Measurements from ENCODE around the gene FTO. TPM values are rescaled to one million over a fixed set of nuclear protein-coding genes. Genes with fewer than 3 reads are reported as not detected.
A peak's percentile ranks its signal among the peaks of the same experiment; 100 is the strongest.
"Not testable (repeated sequence)": the region's sequence is repeated elsewhere in the genome, so short reads cannot be mapped to it uniquely, and the experiment has no call there.

The FTO gene
- total and polyA plus RNA-seq, 4 experiments from 2014 or later, result 61.5 to 126 (median 69.7) TPM

GRCh38 chr16:53890877-53891276 lies 186.9 kb downstream of the FTO start:
- H3K4me3 Mint-ChIP-seq; H3K27ac ChIP-seq (ENCODE audit: low read depth, low read length); H3K9me3 Mint-ChIP-seq; H3K27me3 ChIP-seq (ENCODE audit: insufficient read depth, low read length); H3K36me3 ChIP-seq (ENCODE audit: insufficient read depth, low read length); H3K4me3 ChIP-seq (ENCODE audit: low read length in 2 of 2); H3K9me3 ChIP-seq (ENCODE audit: control insufficient read depth in 1 of 2, low read length in 2 of 2); POLR2A ChIA-PET (ENCODE audit: partially characterized antibody); H3K4me1 ChIP-seq (ENCODE audit: insufficient read depth, low read length); H3K27me3 Mint-ChIP-seq; DNase-seq: not testable (repeated sequence)
- CTCF ChIA-PET (ENCODE audit: partially characterized antibody), result interaction anchor here (0.7 to 1.3 kb wide), 5 partner anchors 9 to 237 kb away, joined by 3 to 4 read pairs (median 3); no protein-coding TSS in a partner anchor
- intact Hi-C loops (cut with micrococcal nuclease), result loop anchor here (5.0 kb wide), 1 partner anchor 1951 kb away; no protein-coding TSS in a partner anchor
- Mint-ChIP-seq H3K27ac (peak overlapping the region in 1 of 7 donors; percentile 0), H3K4me1 (peaks cover 4 to 11% (median 5%) of the 10 kb centered on the region in 4 donors), H3K36me3 (peaks cover 24 to 32% of the 10 kb centered on the region in 2 donors)

GRCh38 chr16:53891409-53892139 lies 187.6 kb downstream of the FTO start:
- Mint-ChIP-seq H3K9me3 (peaks cover 0 to 2% (median 0%) of the 10 kb centered on the region in 8 donors), H3K27me3 (no peaks in the 10 kb centered on the region), H3K4me3 (peak overlapping the region in 2 of 8 donors; percentile 17 to 33), H3K27ac (peak overlapping the region; percentile 18 to 84 (median 46)), H3K4me1 (peaks cover 4 to 11% (median 5%) of the 10 kb centered on the region in 4 donors), H3K36me3 (peaks cover 17 to 25% of the 10 kb centered on the region in 2 donors)
- no peak for DNase-seq
- no peak overlapping the region for H3K4me3 ChIP-seq (ENCODE audit: low read length in 2 of 2)
- no peaks in the 10 kb centered on the region for H3K36me3 ChIP-seq (ENCODE audit: insufficient read depth, low read length)
- no peaks in the 10 kb centered on the region for H3K4me1 ChIP-seq (ENCODE audit: insufficient read depth, low read length)
- H3K27me3 ChIP-seq (ENCODE audit: insufficient read depth, low read length), result no peaks in the 10 kb centered on the region
- ChIA-PET POLR2A (ENCODE audit: partially characterized antibody) (no interaction called here), CTCF (ENCODE audit: partially characterized antibody) (interaction anchor here (0.7 to 1.3 kb wide), 7 partner anchors 8 to 342 kb away, joined by 3 to 4 read pairs (median 3); no protein-coding TSS in a partner anchor)
- intact Hi-C loops (cut with micrococcal nuclease), result loop anchor here (5.0 kb wide), 1 partner anchor 1951 kb away; no protein-coding TSS in a partner anchor
- H3K27ac ChIP-seq (ENCODE audit: low read depth, low read length), result no peak overlapping the region
- H3K9me3 ChIP-seq (ENCODE audit: control insufficient read depth in 1 of 2, low read length in 2 of 2), result no peaks in the 10 kb centered on the region

GRCh38 chr16:53892155-53892554 lies 188.2 kb downstream of the FTO start:
- peaks cover 4 to 11% (median 5%) of the 10 kb centered on the region in 4 donors for H3K4me1 Mint-ChIP-seq
- intact Hi-C loops (cut with micrococcal nuclease), result loop anchor here (5.0 kb wide), 1 partner anchor 1950 kb away; no protein-coding TSS in a partner anchor
- Histone ChIP-seq H3K4me1 (ENCODE audit: insufficient read depth, low read length) (no peaks in the 10 kb centered on the region), H3K36me3 (ENCODE audit: insufficient read depth, low read length) (no peaks in the 10 kb centered on the region), H3K27ac (ENCODE audit: low read depth, low read length) (no peak overlapping the region), H3K9me3 (ENCODE audit: control insufficient read depth in 1 of 2, low read length in 2 of 2) (no peaks in the 10 kb centered on the region), H3K27me3 (ENCODE audit: insufficient read depth, low read length) (no peaks in the 10 kb centered on the region), H3K4me3 (ENCODE audit: low read length in 2 of 2) (no peak overlapping the region)
- peaks cover 14 to 21% of the 10 kb centered on the region in 2 donors for H3K36me3 Mint-ChIP-seq
- H3K27ac Mint-ChIP-seq, result peak overlapping the region in 5 of 7 donors; percentile 18 to 84 (median 43)
- DNase-seq, result peak in 4 of 5 donors; percentile 38 to 51 (median 43)
- ChIA-PET POLR2A (ENCODE audit: partially characterized antibody) (no interaction called here), CTCF (ENCODE audit: partially characterized antibody) (interaction anchor here (1.0 to 1.3 kb wide), 5 partner anchors 11 to 1252 kb away, joined by 3 to 4 read pairs (median 3); no protein-coding TSS in a partner anchor)
- peak overlapping the region in 2 of 8 donors; percentile 17 to 33 for H3K4me3 Mint-ChIP-seq
- no peaks in the 10 kb centered on the region for H3K9me3 Mint-ChIP-seq
- H3K27me3 Mint-ChIP-seq, result no peaks in the 10 kb centered on the region

GRCh38 chr16:53893731-53894435 lies 189.9 kb downstream of the FTO start:
- CTCF ChIA-PET (ENCODE audit: partially characterized antibody), result no interaction called here
- Histone ChIP-seq H3K4me3 (ENCODE audit: low read length in 2 of 2) (no peak overlapping the region), H3K4me1 (ENCODE audit: insufficient read depth, low read length) (no peaks in the 10 kb centered on the region), H3K36me3 (ENCODE audit: insufficient read depth, low read length) (no peaks in the 10 kb centered on the region), H3K27me3 (ENCODE audit: insufficient read depth, low read length) (no peaks in the 10 kb centered on the region), H3K27ac (ENCODE audit: low read depth, low read length) (no peak overlapping the region), H3K9me3 (ENCODE audit: control insufficient read depth in 1 of 2, low read length in 2 of 2) (no peaks in the 10 kb centered on the region)
- intact Hi-C loops (cut with micrococcal nuclease), result loop anchor here (5.0 kb wide), 1 partner anchor 1948 kb away; no protein-coding TSS in a partner anchor
- no peaks in the 10 kb centered on the region for H3K27me3 Mint-ChIP-seq
- H3K4me3 Mint-ChIP-seq, result no peak overlapping the region
- H3K36me3 Mint-ChIP-seq, result peaks cover 13 to 16% of the 10 kb centered on the region in 2 donors
- peaks cover 4 to 11% (median 5%) of the 10 kb centered on the region in 4 donors for H3K4me1 Mint-ChIP-seq
- peak overlapping the region in 1 of 7 donors; percentile 43 for H3K27ac Mint-ChIP-seq
- no peaks in the 10 kb centered on the region for H3K9me3 Mint-ChIP-seq
- POLR2A ChIA-PET (ENCODE audit: partially characterized antibody), result no interaction called here
- DNase-seq, result no peak

- Mint-ChIP-seq H3K27me3 (no peaks in the 10 kb centered on the region), H3K27ac (no peak overlapping the region), H3K4me3 (no peak overlapping the region), H3K36me3 (peaks cover 7 to 13% of the 10 kb centered on the region in 2 donors), H3K4me1 (peaks cover 4 to 15% (median 8%) of the 10 kb centered on the region in 4 donors), H3K9me3 (no peaks in the 10 kb centered on the region)
- POLR2A ChIA-PET (ENCODE audit: partially characterized antibody), result no interaction called here
- CTCF ChIA-PET (ENCODE audit: partially characterized antibody), result no interaction called here
- no peaks in the 10 kb centered on the region for H3K27me3 ChIP-seq (ENCODE audit: insufficient read depth, low read length)
- no peak overlapping the region for H3K4me3 ChIP-seq (ENCODE audit: low read length in 2 of 2)
- H3K36me3 ChIP-seq (ENCODE audit: insufficient read depth, low read length), result no peaks in the 10 kb centered on the region
- no peak for DNase-seq
- intact Hi-C loops (cut with micrococcal nuclease), result loop anchor here (5.0 kb wide), 1 partner anchor 1948 kb away; no protein-coding TSS in a partner anchor
- no peak overlapping the region for H3K27ac ChIP-seq (ENCODE audit: low read depth, low read length)
- no peaks in the 10 kb centered on the region for H3K9me3 ChIP-seq (ENCODE audit: control insufficient read depth in 1 of 2, low read length in 2 of 2)
- H3K4me1 ChIP-seq (ENCODE audit: insufficient read depth, low read length), result no peaks in the 10 kb centered on the region
Observed at GRCh38 chr16:53894686-53895085, 190.7 kb downstream of the FTO start.

GRCh38 chr16:53895433-53895832 lies 191.5 kb downstream of the FTO start:
- ChIA-PET POLR2A (ENCODE audit: partially characterized antibody) (no interaction called here), CTCF (ENCODE audit: partially characterized antibody) (no interaction called here)
- Mint-ChIP-seq H3K4me1 (peaks cover 4 to 15% (median 9%) of the 10 kb centered on the region in 4 donors), H3K27ac (no peak overlapping the region), H3K27me3 (no peaks in the 10 kb centered on the region), H3K4me3 (no peak overlapping the region), H3K36me3 (peaks cover 12 to 19% of the 10 kb centered on the region in 2 donors), H3K9me3 (no peaks in the 10 kb centered on the region)
- no peak overlapping the region for H3K27ac ChIP-seq (ENCODE audit: low read depth, low read length)
- no peak overlapping the region for H3K4me3 ChIP-seq (ENCODE audit: low read length in 2 of 2)
- intact Hi-C loops (cut with micrococcal nuclease), result no loop called here
- H3K9me3 ChIP-seq (ENCODE audit: control insufficient read depth in 1 of 2, low read length in 2 of 2), result no peaks in the 10 kb centered on the region
- DNase-seq, result no peak
- H3K4me1 ChIP-seq (ENCODE audit: insufficient read depth, low read length), result no peaks in the 10 kb centered on the region
- no peaks in the 10 kb centered on the region for H3K27me3 ChIP-seq (ENCODE audit: insufficient read depth, low read length)
- no peaks in the 10 kb centered on the region for H3K36me3 ChIP-seq (ENCODE audit: insufficient read depth, low read length)

- H3K27me3 ChIP-seq (ENCODE audit: insufficient read depth, low read length), result no peaks in the 10 kb centered on the region
- no peak overlapping the region for H3K4me3 ChIP-seq (ENCODE audit: low read length in 2 of 2)
- peaks cover 13 to 22% of the 10 kb centered on the region in 2 donors for H3K36me3 Mint-ChIP-seq
- H3K4me1 ChIP-seq (ENCODE audit: insufficient read depth, low read length), result no peaks in the 10 kb centered on the region
- no peaks in the 10 kb centered on the region for H3K27me3 Mint-ChIP-seq
- H3K36me3 ChIP-seq (ENCODE audit: insufficient read depth, low read length), result no peaks in the 10 kb centered on the region
- no peaks in the 10 kb centered on the region for H3K9me3 ChIP-seq (ENCODE audit: control insufficient read depth in 1 of 2, low read length in 2 of 2)
- CTCF ChIA-PET (ENCODE audit: partially characterized antibody), result no interaction called here
- H3K27ac ChIP-seq (ENCODE audit: low read depth, low read length), result no peak overlapping the region
- POLR2A ChIA-PET (ENCODE audit: partially characterized antibody), result no interaction called here
- no peak overlapping the region for H3K4me3 Mint-ChIP-seq
- H3K4me1 Mint-ChIP-seq, result peaks cover 4 to 15% (median 10%) of the 10 kb centered on the region in 4 donors
- H3K27ac Mint-ChIP-seq, result no peak overlapping the region
- intact Hi-C loops (cut with micrococcal nuclease), result no loop called here
- no peak for DNase-seq
- no peaks in the 10 kb centered on the region for H3K9me3 Mint-ChIP-seq
Observed at GRCh38 chr16:53895851-53896250, 191.9 kb downstream of the FTO start.

Measured in CD4-positive, alpha-beta memory T cell (primary cell).